Neural progenitor cell (in vitro differentiated cells): ENCODE measurements around the gene EEIG1. TPM values are rescaled to one million over a fixed set of nuclear protein-coding genes. Genes with fewer than 3 reads are reported as not detected.

ENCODE experiments used
- DNase-seq: peaks from one replicate; pipeline ENCODE4 v3.0.0-alpha.2; 2016; ENCODE audit warnings: low spot score
- H2AFZ ChIP-seq: fragments of 200-600 bp; sonication (generic); replicated peaks from 2 replicates; pipeline ENCODE4 v1.6.1; 2016; ENCODE audit warnings: antibody characterized with exemption
- H3F3A ChIP-seq: fragments of 200-600 bp; sonication (generic); 2 replicates; pipeline ENCODE4 v1.6.1; 2016; ENCODE audit warnings: antibody characterized with exemption, low read depth
- H3K27ac ChIP-seq: fragments of 200-600 bp; sonication (generic); 2 replicates; pipeline ENCODE4 v1.5.1; 2016; ENCODE audit warnings: mild to moderate bottlenecking
- H3K27me3 ChIP-seq: fragments of 200-600 bp; sonication (generic); 2 replicates; pipeline ENCODE4 v1.6.1; 2016; ENCODE audit warnings: mild to moderate bottlenecking, moderate library complexity
- H3K36me3 ChIP-seq: fragments of 200-600 bp; sonication (generic); 2 replicates; pipeline ENCODE4 v1.5.1; 2016
- H3K4me1 ChIP-seq: fragments of 200-600 bp; sonication (generic); 2 replicates; pipeline ENCODE4 v1.6.1; 2016; ENCODE audit warnings: mixed run types
- H3K4me2 ChIP-seq: fragments of 200-600 bp; sonication (generic); 2 replicates; pipeline ENCODE4 v1.6.1; 2016
- H3K4me3 ChIP-seq: fragments of 200-600 bp; sonication (generic); 2 replicates; pipeline ENCODE4 v1.5.1; 2016
- H3K79me2 ChIP-seq: fragments of 200-600 bp; sonication (generic); 2 replicates; pipeline ENCODE4 v1.6.1; 2016; ENCODE audit warnings: low read depth
- H3K9ac ChIP-seq: fragments of 200-600 bp; sonication (generic); 2 replicates; pipeline ENCODE4 v1.6.1; 2016
- H3K9me3 ChIP-seq: fragments of 200-600 bp; sonication (generic); 2 replicates; pipeline ENCODE4 v1.5.1; 2016; ENCODE audit warnings: low read depth
- H4K20me1 ChIP-seq: fragments of 200-600 bp; sonication (generic); 2 replicates; pipeline ENCODE4 v1.6.1; 2016; ENCODE audit warnings: low read depth
- H3K27ac Mint-ChIP-seq: 3 replicates; pipeline ENCODE4 v1.8.0; 2021; ENCODE audit warnings: mixed read lengths
- H3K27me3 Mint-ChIP-seq: 2 replicates; pipeline ENCODE4 v1.8.0; 2022; ENCODE audit warnings: low read depth, mild to moderate bottlenecking, inconsistent platforms, moderate library complexity, mixed read lengths; ENCODE audit not compliant: insufficient read depth
- H3K36me3 Mint-ChIP-seq: 3 replicates; pipeline ENCODE4 v1.8.0; 2021; ENCODE audit warnings: mixed read lengths
- H3K4me1 Mint-ChIP-seq: 3 replicates; pipeline ENCODE4 v1.8.0; 2021; ENCODE audit warnings: mixed read lengths
- H3K4me3 Mint-ChIP-seq: 3 replicates; pipeline ENCODE4 v1.8.0; 2021; ENCODE audit warnings: mild to moderate bottlenecking, moderate library complexity, mixed read lengths
- H3K9me3 Mint-ChIP-seq: 3 replicates; pipeline ENCODE4 v1.8.0; 2020; ENCODE audit warnings: mixed read lengths
- CTCF ChIP-seq: fragments of 200-600 bp; sonication (generic); IDR thresholded peaks from 2 replicates; pipeline ENCODE4 v1.5.1; 2017; ENCODE audit warnings: antibody characterized with exemption, mild to moderate bottlenecking
- EZH2 ChIP-seq: fragments of 200-600 bp; sonication (generic); IDR thresholded peaks from 2 replicates; pipeline ENCODE4 v1.6.1; 2017; ENCODE audit warnings: antibody characterized with exemption, mild to moderate bottlenecking, moderate library complexity
- EZH2phosphoT487 ChIP-seq: fragments of 200-600 bp; sonication (generic); IDR thresholded peaks from 2 replicates; pipeline ENCODE4 v1.6.1; 2017; ENCODE audit warnings: antibody characterized with exemption
- total RNA-seq: library from RNA; depleted of rRNA; stranded (reverse); fragments of >200 nt; gene quantifications from 2 replicates; pipeline ENCODE4 v1.2.3, GENCODE V29; 2015; ENCODE audit warnings: low replicate concordance

Gene EEIG1
- total RNA-seq, 1 donor from 2014 or later: 8.8 TPM

DNA sequence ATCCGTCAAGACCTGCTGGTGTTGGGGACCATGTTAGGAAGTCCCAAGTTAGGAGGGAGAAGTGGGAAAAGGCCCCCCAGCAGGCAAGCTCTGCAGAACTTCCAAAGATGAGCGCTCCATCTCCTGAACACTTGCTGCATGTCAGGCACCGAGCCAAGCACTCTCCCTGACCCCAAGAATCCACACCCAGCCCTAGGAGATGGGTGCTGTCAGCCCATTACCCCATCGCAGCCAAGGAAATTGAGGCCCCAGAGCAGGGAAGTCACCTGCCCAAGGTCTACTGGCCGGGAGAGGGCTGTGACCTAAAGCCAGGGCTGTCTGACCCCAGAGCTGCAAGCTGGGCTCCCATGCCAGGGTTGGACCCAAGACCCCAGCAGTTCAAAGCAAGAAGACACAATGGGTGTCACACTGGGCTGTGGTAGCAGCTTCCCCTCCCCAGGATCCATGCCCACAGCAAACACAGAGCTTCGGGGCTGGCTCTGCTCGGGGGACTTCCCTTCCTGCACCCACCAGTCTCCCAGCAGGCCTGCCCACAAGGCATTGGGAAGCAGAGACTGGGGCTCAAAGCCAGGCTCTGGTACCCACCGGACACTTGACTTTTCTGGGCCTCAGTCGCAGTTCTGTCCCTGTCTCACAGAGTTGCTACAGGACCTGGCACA lies 13.5 kb downstream of the EEIG1 start:
- H3K27ac ChIP-seq: no peak overlapping the region
- H3K4me1 ChIP-seq: peaks cover 26% of the 10 kb centered on the region
- H3F3A ChIP-seq: no peaks in the 10 kb centered on the region
- no peaks in the 10 kb centered on the region for H3K36me3 ChIP-seq
- Mint-ChIP-seq H3K36me3 (no peaks in the 10 kb centered on the region), H3K27me3 (peaks cover 2% of the 10 kb centered on the region), H3K27ac (peak overlapping the region; percentile 66), H3K9me3 (no peaks in the 10 kb centered on the region), H3K4me1 (peaks cover 70% of the 10 kb centered on the region), H3K4me3 (no peak overlapping the region)
- no peak overlapping the region for H3K4me2 ChIP-seq
- H3K79me2 ChIP-seq: peaks cover 98% of the 10 kb centered on the region
- H3K9ac ChIP-seq: no peak overlapping the region
- H2AFZ ChIP-seq: no peak overlapping the region
- no peaks in the 10 kb centered on the region for H3K27me3 ChIP-seq
- no peak for DNase-seq
- H3K4me3 ChIP-seq: no peak overlapping the region
- no peaks in the 10 kb centered on the region for H3K9me3 ChIP-seq
- peaks cover 100% of the 10 kb centered on the region for H4K20me1 ChIP-seq
- TF ChIP-seq CTCF (no peak), EZH2phosphoT487 (no peak), EZH2 (no peak)

DNA sequence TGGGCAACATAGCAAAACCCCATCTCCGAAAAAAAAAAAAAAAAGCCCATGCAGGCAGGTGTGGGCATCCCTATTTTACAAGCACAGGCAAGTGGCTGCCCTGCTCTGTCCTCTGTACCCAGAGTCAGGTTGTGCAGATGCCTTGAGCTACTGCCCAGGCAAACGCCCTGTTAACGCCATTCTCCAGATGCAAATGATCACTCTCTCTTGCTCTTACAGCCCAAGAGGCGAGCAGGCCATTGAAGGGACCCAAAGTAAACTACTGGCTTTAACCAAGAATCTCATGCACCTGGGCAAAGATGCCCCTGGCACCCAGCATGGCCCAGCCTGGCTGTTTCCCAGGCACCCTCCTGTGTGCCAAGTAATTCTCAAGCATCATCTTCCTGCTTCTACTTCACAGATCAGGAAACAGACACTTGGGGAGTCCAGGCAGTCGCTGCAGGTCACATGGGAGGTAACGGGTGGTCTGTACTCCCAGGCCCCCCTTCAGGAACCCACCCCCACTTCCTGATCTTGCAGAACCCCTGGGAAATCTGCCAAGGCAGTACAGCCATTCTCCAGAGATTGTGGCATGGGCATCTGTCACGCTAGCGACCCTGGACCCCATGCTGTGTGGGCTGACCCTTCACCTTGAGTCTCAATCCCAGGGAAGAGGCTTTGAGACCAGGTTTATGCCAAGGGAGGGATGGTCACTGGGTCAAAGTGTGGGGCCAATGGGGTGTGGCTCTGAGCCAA lies 14.2 kb downstream of the EEIG1 start:
- Histone ChIP-seq H3K9ac (no peak overlapping the region), H3K27me3 (no peaks in the 10 kb centered on the region), H3K9me3 (no peaks in the 10 kb centered on the region), H3F3A (no peaks in the 10 kb centered on the region), H2AFZ (no peak overlapping the region), H3K36me3 (no peaks in the 10 kb centered on the region), H3K79me2 (peaks cover 98% of the 10 kb centered on the region), H3K4me3 (no peak overlapping the region), H3K27ac (no peak overlapping the region), H4K20me1 (peaks cover 100% of the 10 kb centered on the region), H3K4me1 (peaks cover 19% of the 10 kb centered on the region), H3K4me2 (no peak overlapping the region)
- peak overlapping the region; percentile 66 for H3K27ac Mint-ChIP-seq
- H3K27me3 Mint-ChIP-seq: peaks cover 2% of the 10 kb centered on the region
- no peak overlapping the region for H3K4me3 Mint-ChIP-seq
- peaks cover 63% of the 10 kb centered on the region for H3K4me1 Mint-ChIP-seq
- TF ChIP-seq EZH2 (no peak), CTCF (no peak), EZH2phosphoT487 (no peak)
- no peaks in the 10 kb centered on the region for H3K9me3 Mint-ChIP-seq
- no peaks in the 10 kb centered on the region for H3K36me3 Mint-ChIP-seq
- no peak for DNase-seq

GRCh38 chr9:127965953-127966352 lies 14.8 kb downstream of the EEIG1 start:
- H3K9ac ChIP-seq: no peak overlapping the region

More at GRCh38 chr9:127965953-127966352, 14.8 kb downstream of the EEIG1 start:
- Histone ChIP-seq H3F3A (peaks cover 5% of the 10 kb centered on the region), H3K27me3 (no peaks in the 10 kb centered on the region), H3K27ac (no peak overlapping the region), H2AFZ (no peak overlapping the region), H3K9me3 (no peaks in the 10 kb centered on the region), H4K20me1 (peaks cover 100% of the 10 kb centered on the region), H3K79me2 (peaks cover 98% of the 10 kb centered on the region), H3K4me3 (no peak overlapping the region), H3K36me3 (no peaks in the 10 kb centered on the region), H3K4me1 (peaks cover 14% of the 10 kb centered on the region), H3K4me2 (no peak overlapping the region)
- no peak overlapping the region for H3K4me3 Mint-ChIP-seq
- peaks cover 2% of the 10 kb centered on the region for H3K27me3 Mint-ChIP-seq
- H3K4me1 Mint-ChIP-seq: peaks cover 57% of the 10 kb centered on the region
- no peak for DNase-seq
- H3K36me3 Mint-ChIP-seq: no peaks in the 10 kb centered on the region
- H3K27ac Mint-ChIP-seq: peak overlapping the region; percentile 96
- TF ChIP-seq EZH2phosphoT487: no peak
- no peak for TF ChIP-seq CTCF
- no peak for TF ChIP-seq EZH2
- H3K9me3 Mint-ChIP-seq: no peaks in the 10 kb centered on the region
